HG03280 (cell line): ENCODE results near the gene FLT1.

Experiments
- ATAC-seq: cut with Tn5 transposase; IDR thresholded peaks from one replicate; pipeline ENCODE4 v1.9.1; 2021; ENCODE audit warnings: mild to moderate bottlenecking, moderate library complexity; ENCODE audit not compliant: unreplicated experiment

Gene FLT1

GRCh38 chr13:28322256-28322905 lies 172.5 kb downstream of the FLT1 start:
- no peak for ATAC-seq

GRCh38 chr13:28321756-28322155 lies 173.2 kb downstream of the FLT1 start:
- ATAC-seq, result no peak

- ATAC-seq, result no peak
Observed at GRCh38 chr13:28320884-28321574, 173.9 kb downstream of the FLT1 start.

GRCh38 chr13:28320209-28320608 lies 174.7 kb downstream of the FLT1 start:
- no peak for ATAC-seq

- ATAC-seq, result no peak
Observed at GRCh38 chr13:28319528-28319927, 175.4 kb downstream of the FLT1 start.

GRCh38 chr13:28318496-28318895 lies 176.4 kb downstream of the FLT1 start:
- ATAC-seq, result no peak

- ATAC-seq, result no peak
Observed at GRCh38 chr13:28316836-28317235, 178.1 kb downstream of the FLT1 start.

GRCh38 chr13:28316129-28316528 lies 178.8 kb downstream of the FLT1 start:
- ATAC-seq, result no peak

- ATAC-seq, result no peak
Observed at GRCh38 chr13:28314879-28315278, 180.0 kb downstream of the FLT1 start.

- no peak for ATAC-seq
Observed at GRCh38 chr13:28313579-28313978, 181.3 kb downstream of the FLT1 start.

- no peak for ATAC-seq
Observed at GRCh38 chr13:28306325-28306724, 188.6 kb downstream of the FLT1 start.

- ATAC-seq, result no peak
Observed at GRCh38 chr13:28301839-28302238, 193.1 kb downstream of the FLT1 start.

- no peak for ATAC-seq
Observed at GRCh38 chr13:28299916-28300315, 195.0 kb downstream of the FLT1 start.

GRCh38 chr13:28297341-28297740 lies 197.6 kb downstream of the FLT1 start:
- no peak for ATAC-seq

- no peak for ATAC-seq
Observed at GRCh38 chr13:28286263-28286662, 208.7 kb downstream of the FLT1 start.

GRCh38 chr13:28283600-28283999 lies 211.3 kb downstream of the FLT1 start:
- no peak for ATAC-seq

GRCh38 chr13:28282451-28282850 lies 212.5 kb downstream of the FLT1 start:
- no peak for ATAC-seq

GRCh38 chr13:28273919-28274318 lies 221.0 kb downstream of the FLT1 start:
- no peak for ATAC-seq

- no peak for ATAC-seq
Observed at GRCh38 chr13:28271056-28271840, 223.7 kb downstream of the FLT1 start.

GRCh38 chr13:28268800-28269223 lies 226.1 kb downstream of the FLT1 start:
- ATAC-seq, result peak; percentile 97

GRCh38 chr13:28267497-28267896 lies 227.4 kb downstream of the FLT1 start:
- no peak for ATAC-seq

- no peak for ATAC-seq
Observed at GRCh38 chr13:28258417-28258816, 236.5 kb downstream of the FLT1 start.
